ENCODE data around the gene ATG2B. TPM values are rescaled to one million over a fixed set of nuclear protein-coding genes. Genes with fewer than 3 reads are reported as not detected.
"Not testable (repeated sequence)": the region's sequence is repeated elsewhere in the genome, so short reads cannot be mapped to it uniquely, and the experiment has no call there.

The ATG2B gene
- polyA plus RNA-seq, 3 donors, result 0.94 to 6.7 (median 1.3) TPM

- H3K4me2 ChIP-seq (replicated peaks; ENCODE audit: extremely low read depth, low read length, poor library complexity, severe bottlenecking), result no peak overlapping the region
- peaks cover 0 to 9% (median 7%) of the 10 kb centered on the region in 7 donors for H3K9me3 Mint-ChIP-seq
- H3K4me1 ChIP-seq (ENCODE audit: control insufficient read depth in 1 of 2, insufficient read depth in 2 of 2, low read length in 2 of 2), result peaks cover 15 to 19% of the 10 kb centered on the region in 2 donors
- intact Hi-C loops (cut with micrococcal nuclease), result no loop called here
- H3K79me2 ChIP-seq (ENCODE audit: insufficient read depth, low read length), result no peaks in the 10 kb centered on the region
- H3K9ac ChIP-seq (ENCODE audit: insufficient read depth, low read length, poor library complexity, severe bottlenecking), result no peak overlapping the region
- WGBS (ENCODE audit: insufficient coverage), result 100% methylated on average over 2 of the region's 3 CpGs
- H3K36me3 Mint-ChIP-seq, result no peaks in the 10 kb centered on the region
- H3K4me3 ChIP-seq (replicated peaks in 1 of 3; ENCODE audit: low read depth in 2 of 3, low read length in 3 of 3), result no peak overlapping the region
- peaks cover 17% of the 10 kb centered on the region for H3K4me1 Mint-ChIP-seq
- no peak overlapping the region for H2AFZ ChIP-seq (ENCODE audit: insufficient read depth, low read depth, low read length, poor library complexity, severe bottlenecking)
- H3K4me3 Mint-ChIP-seq, result no peak overlapping the region
- H3K9me3 ChIP-seq (replicated peaks in 1 of 2; ENCODE audit: control insufficient read depth in 1 of 2, insufficient read depth in 1 of 2, low read length in 2 of 2), result peaks cover 0 to 6% of the 10 kb centered on the region in 2 donors
- no peaks in the 10 kb centered on the region for H3K27me3 ChIP-seq (ENCODE audit: control insufficient read depth in 2 of 2, insufficient read depth in 2 of 2, low read length in 2 of 2)
- H3K27ac Mint-ChIP-seq, result no peak overlapping the region
- no peaks in the 10 kb centered on the region for H3K36me3 ChIP-seq (replicated peaks in 1 of 2; ENCODE audit: control insufficient read depth in 1 of 2, insufficient read depth in 2 of 2, low read length in 2 of 2)
- no peak overlapping the region for H3K27ac ChIP-seq (ENCODE audit: low read depth in 1 of 2, low read length in 2 of 2)
- H3K27me3 Mint-ChIP-seq (ENCODE audit: low read depth in 3 of 3), result peaks cover 2 to 3% (median 3%) of the 10 kb centered on the region in 3 donors
- TF ChIP-seq, protein P1, sequence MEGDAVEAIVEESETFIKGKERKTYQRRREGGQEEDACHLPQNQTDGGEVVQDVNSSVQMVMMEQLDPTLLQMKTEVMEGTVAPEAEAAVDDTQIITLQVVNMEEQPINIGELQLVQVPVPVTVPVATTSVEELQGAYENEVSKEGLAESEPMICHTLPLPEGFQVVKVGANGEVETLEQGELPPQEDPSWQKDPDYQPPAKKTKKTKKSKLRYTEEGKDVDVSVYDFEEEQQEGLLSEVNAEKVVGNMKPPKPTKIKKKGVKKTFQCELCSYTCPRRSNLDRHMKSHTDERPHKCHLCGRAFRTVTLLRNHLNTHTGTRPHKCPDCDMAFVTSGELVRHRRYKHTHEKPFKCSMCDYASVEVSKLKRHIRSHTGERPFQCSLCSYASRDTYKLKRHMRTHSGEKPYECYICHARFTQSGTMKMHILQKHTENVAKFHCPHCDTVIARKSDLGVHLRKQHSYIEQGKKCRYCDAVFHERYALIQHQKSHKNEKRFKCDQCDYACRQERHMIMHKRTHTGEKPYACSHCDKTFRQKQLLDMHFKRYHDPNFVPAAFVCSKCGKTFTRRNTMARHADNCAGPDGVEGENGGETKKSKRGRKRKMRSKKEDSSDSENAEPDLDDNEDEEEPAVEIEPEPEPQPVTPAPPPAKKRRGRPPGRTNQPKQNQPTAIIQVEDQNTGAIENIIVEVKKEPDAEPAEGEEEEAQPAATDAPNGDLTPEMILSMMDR (IDR thresholded peaks at IDR 0.05), result no peak
- DNase-seq, result no peak
- H4K20me1 ChIP-seq (ENCODE audit: insufficient read depth, low read length), result no peaks in the 10 kb centered on the region
Observed at GRCh38 chr14:96245710-96246538, 117.2 kb downstream of the ATG2B start.

- H2AFZ ChIP-seq (ENCODE audit: insufficient read depth, low read depth, low read length, poor library complexity, severe bottlenecking); H3K36me3 Mint-ChIP-seq; H3K4me2 ChIP-seq (replicated peaks; ENCODE audit: extremely low read depth, low read length, poor library complexity, severe bottlenecking); H3K9ac ChIP-seq (ENCODE audit: insufficient read depth, low read length, poor library complexity, severe bottlenecking); H3K4me3 ChIP-seq (replicated peaks in 1 of 3; ENCODE audit: low read depth in 2 of 3, low read length in 3 of 3); intact Hi-C loops (cut with micrococcal nuclease); H3K27me3 Mint-ChIP-seq (ENCODE audit: low read depth in 3 of 3); H3K36me3 ChIP-seq (replicated peaks in 1 of 2; ENCODE audit: control insufficient read depth in 1 of 2, insufficient read depth in 2 of 2, low read length in 2 of 2); H3K27ac ChIP-seq (ENCODE audit: low read depth in 1 of 2, low read length in 2 of 2); H3K79me2 ChIP-seq (ENCODE audit: insufficient read depth, low read length); H4K20me1 ChIP-seq (ENCODE audit: insufficient read depth, low read length); H3K4me3 Mint-ChIP-seq; H3K27me3 ChIP-seq (ENCODE audit: control insufficient read depth in 2 of 2, insufficient read depth in 2 of 2, low read length in 2 of 2); H3K9me3 ChIP-seq (replicated peaks in 1 of 2; ENCODE audit: control insufficient read depth in 1 of 2, insufficient read depth in 1 of 2, low read length in 2 of 2); DNase-seq: not testable (repeated sequence)
- peaks cover 17% of the 10 kb centered on the region for H3K4me1 Mint-ChIP-seq
- peak overlapping the region in 1 of 7 donors; percentile 76 for H3K27ac Mint-ChIP-seq
- peaks cover 0 to 10% (median 7%) of the 10 kb centered on the region in 7 donors for H3K9me3 Mint-ChIP-seq
- H3K4me1 ChIP-seq (ENCODE audit: control insufficient read depth in 1 of 2, insufficient read depth in 2 of 2, low read length in 2 of 2), result peaks cover 15 to 19% of the 10 kb centered on the region in 2 donors
- WGBS (ENCODE audit: insufficient coverage), result no CpG with 5 or more reads among the region's 3 CpGs
Observed at GRCh38 chr14:96245074-96245473, 118.1 kb downstream of the ATG2B start.
